Loucy (cell line): ENCODE results near the gene CD52.
A peak's percentile ranks its signal among the peaks of the same experiment; 100 is the strongest.

Experiments
- H2AFZ ChIP-seq: fragments of 200-600 bp; sonication (generic); 2 replicates; pipeline ENCODE4 v1.6.0; 2016; ENCODE audit warnings: antibody characterized with exemption, mild to moderate bottlenecking, low read length, moderate library complexity
- H3F3A ChIP-seq: fragments of 200-600 bp; 2 replicates; pipeline ENCODE4 v1.6.0; 2016; ENCODE audit warnings: antibody characterized with exemption, low read depth, mild to moderate bottlenecking
- H3K27me3 ChIP-seq: fragments of 200-600 bp; sonication (generic); 2 replicates; pipeline ENCODE4 v1.6.1; 2014; ENCODE audit warnings: low read length, mild to moderate bottlenecking; ENCODE audit not compliant: insufficient read depth, poor library complexity, severe bottlenecking
- H3K36me3 ChIP-seq: fragments of 200-600 bp; sonication (generic); 2 replicates; pipeline ENCODE4 v1.6.1; 2016; ENCODE audit warnings: low read length; ENCODE audit not compliant: insufficient read depth
- H3K4me1 ChIP-seq: fragments of 200-600 bp; sonication (generic); 2 replicates; pipeline ENCODE4 v1.5.1; 2014; ENCODE audit warnings: low read length, mild to moderate bottlenecking; ENCODE audit not compliant: insufficient read depth, poor library complexity, severe bottlenecking
- H3K4me2 ChIP-seq: fragments of 200-600 bp; sonication (generic); 2 replicates; pipeline ENCODE4 v1.6.0; 2014; ENCODE audit warnings: antibody characterized with exemption, low read length, low read depth, mild to moderate bottlenecking; ENCODE audit not compliant: poor library complexity, severe bottlenecking
- H3K4me3 ChIP-seq: fragments of 200-600 bp; sonication (generic); 2 replicates; pipeline ENCODE4 v1.5.1; 2014; ENCODE audit warnings: low read length, mild to moderate bottlenecking, mixed read lengths; ENCODE audit not compliant: poor library complexity, severe bottlenecking
- H3K79me2 ChIP-seq: fragments of 200-600 bp; sonication (generic); 2 replicates; pipeline ENCODE4 v1.6.1; 2014; ENCODE audit warnings: low read length; ENCODE audit not compliant: insufficient read depth
- H3K9ac ChIP-seq: fragments of 200-600 bp; sonication (generic); 2 replicates; pipeline ENCODE4 v1.6.0; 2014; ENCODE audit warnings: mild to moderate bottlenecking, low read depth, low read length, moderate library complexity; ENCODE audit not compliant: poor library complexity, severe bottlenecking
- H3K9me2 ChIP-seq: fragments of 200-600 bp; sonication (generic); replicated peaks from 2 replicates; pipeline ENCODE4 v1.6.1; 2016; ENCODE audit warnings: low read depth, low read length, mixed read lengths
- H3K9me3 ChIP-seq: fragments of 200-600 bp; sonication (generic); 2 replicates; pipeline ENCODE4 v1.6.1; 2014; ENCODE audit warnings: mild to moderate bottlenecking, antibody characterized with exemption, low read length, low read depth; ENCODE audit not compliant: insufficient read depth
- H4K20me1 ChIP-seq: fragments of 200-600 bp; sonication (generic); 2 replicates; pipeline ENCODE4 v1.6.0; 2014; ENCODE audit warnings: antibody characterized with exemption, low read length, mild to moderate bottlenecking; ENCODE audit not compliant: insufficient read depth, poor library complexity, severe bottlenecking
- CTCF ChIP-seq: fragments of 200-600 bp; sonication (generic); conservative IDR thresholded peaks from 2 replicates; pipeline ENCODE4 v1.5.1; 2014; ENCODE audit warnings: mild to moderate bottlenecking, antibody characterized with exemption, low read length
- EZH2phosphoT487 ChIP-seq: fragments of 200-600 bp; IDR thresholded peaks from 2 replicates; pipeline ENCODE4 v1.6.1; 2018; ENCODE audit warnings: antibody characterized with exemption, mild to moderate bottlenecking, moderate library complexity, borderline replicate concordance

The CD52 gene

GRCh38 chr1:26283279-26283853 lies 34.4 kb upstream of the CD52 start:
- Histone ChIP-seq H3K79me2 (peaks cover 53% of the 10 kb centered on the region), H3K9me3 (no peaks in the 10 kb centered on the region), H3K4me3 (no peak overlapping the region), H2AFZ (no peak overlapping the region), H3K9ac (peak overlapping the region; percentile 44), H3K36me3 (peaks cover 5% of the 10 kb centered on the region; the same call in 1 of the 2 replicates), H3K9me2 (no peaks in the 10 kb centered on the region), H4K20me1 (peaks cover 9% of the 10 kb centered on the region), H3K4me1 (peaks cover 79% of the 10 kb centered on the region), H3K27me3 (no peaks in the 10 kb centered on the region), H3F3A (peaks cover 14% of the 10 kb centered on the region), H3K4me2 (peak overlapping the region; percentile 88)
- TF ChIP-seq CTCF (no peak), EZH2phosphoT487 (no peak)

- Histone ChIP-seq H3K4me1 (peaks cover 79% of the 10 kb centered on the region), H3K79me2 (peaks cover 46% of the 10 kb centered on the region), H3K9me3 (no peaks in the 10 kb centered on the region), H3K27me3 (no peaks in the 10 kb centered on the region), H3K4me2 (peak overlapping the region; percentile 88), H4K20me1 (peaks cover 9% of the 10 kb centered on the region), H3K9ac (peak overlapping the region; percentile 44), H2AFZ (no peak overlapping the region), H3K9me2 (no peaks in the 10 kb centered on the region), H3K36me3 (no peaks in the 10 kb centered on the region), H3K4me3 (peak overlapping the region; percentile 45), H3F3A (peaks cover 20% of the 10 kb centered on the region)
- no peak for TF ChIP-seq EZH2phosphoT487
- no peak for TF ChIP-seq CTCF
Measured at GRCh38 chr1:26283871-26284596, 33.7 kb upstream of the CD52 start.

- no peak for TF ChIP-seq EZH2phosphoT487
- peak; percentile 97 for TF ChIP-seq CTCF
- H3K4me2 ChIP-seq, result peak overlapping the region; percentile 88
- no peak overlapping the region for H2AFZ ChIP-seq
- H4K20me1 ChIP-seq, result peaks cover 9% of the 10 kb centered on the region
- H3F3A ChIP-seq, result peaks cover 26% of the 10 kb centered on the region
- H3K27me3 ChIP-seq, result no peaks in the 10 kb centered on the region
- H3K9me2 ChIP-seq, result no peaks in the 10 kb centered on the region
- H3K9me3 ChIP-seq, result no peaks in the 10 kb centered on the region
- peak overlapping the region; percentile 88 for H3K9ac ChIP-seq
- peaks cover 82% of the 10 kb centered on the region for H3K4me1 ChIP-seq
- H3K4me3 ChIP-seq, result peak overlapping the region; percentile 45
- no peaks in the 10 kb centered on the region for H3K36me3 ChIP-seq
- peaks cover 39% of the 10 kb centered on the region for H3K79me2 ChIP-seq
Measured at GRCh38 chr1:26284597-26285347, 33.0 kb upstream of the CD52 start.
